PC-3 (cell line): ENCODE data around the gene TUBA4B. TPM values are rescaled to one million over a fixed set of nuclear protein-coding genes. Genes with fewer than 3 reads are reported as not detected.

Source experiments
- ATAC-seq: fragments of 200-7000 bp; cut with Tn5 transposase; 2 replicates; pipeline ENCODE4 v1.9.1; 2020; ENCODE audit warnings: mild to moderate bottlenecking, moderate library complexity
- BruUV-seq: library from RNA; stranded (reverse); fragments of 400-500 nt; replicated peaks from 2 replicates; lab custom pipeline; 2021; lab: Mats Ljungman, UMichigan
- CTCF ChIA-PET: fragments of 300-600 bp; sonication (Branson Sonifier 250); formaldehyde crosslinking; loops from one replicate; lab custom pipeline; 2022; ENCODE audit warnings: antibody characterized with exemption; lab: Charles Lee
- POLR2A ChIA-PET: fragments of 300-600 bp; sonication (Branson Sonifier 250); formaldehyde crosslinking; loops from one replicate; lab custom pipeline; 2022; ENCODE audit warnings: antibody characterized with exemption; ENCODE audit not compliant: unreplicated experiment; lab: Charles Lee
- DNase-seq: peaks from one replicate; pipeline ENCODE4 v3.0.0-alpha.2; 2015
- H2AFZ ChIP-seq: fragments of 300-600 bp; sonication (generic); 2 replicates; pipeline ENCODE4 v1.6.0; 2016; ENCODE audit warnings: antibody characterized with exemption, low read length
- H3F3A ChIP-seq: fragments of 300-600 bp; sonication (generic); one replicate; pipeline ENCODE4 v1.6.0; 2017; ENCODE audit warnings: antibody characterized with exemption, low read length, control low read depth, mild to moderate bottlenecking; ENCODE audit not compliant: unreplicated experiment
- H3K27ac ChIP-seq: fragments of 300-600 bp; sonication (generic); 2 replicates; pipeline ENCODE4 v1.5.1; 2016; ENCODE audit warnings: mild to moderate bottlenecking, low read length
- H3K27me3 ChIP-seq: fragments of 300-600 bp; sonication (generic); 2 replicates; pipeline ENCODE4 v1.6.1; 2016; ENCODE audit warnings: low read length, mixed read lengths
- H3K36me3 ChIP-seq: fragments of 300-600 bp; sonication (generic); 2 replicates; pipeline ENCODE4 v1.6.1; 2016; ENCODE audit warnings: low read depth, mixed run types, low read length, mixed read lengths
- H3K4me1 ChIP-seq: fragments of 300-600 bp; sonication (generic); 2 replicates; pipeline ENCODE4 v1.5.1; 2016; ENCODE audit warnings: low read length; ENCODE audit not compliant: insufficient read depth
- H3K4me2 ChIP-seq: fragments of 300-600 bp; sonication (generic); 2 replicates; pipeline ENCODE4 v1.6.0; 2016; ENCODE audit warnings: low read length
- H3K4me3 ChIP-seq: fragments of 300-600 bp; sonication (generic); 2 replicates; pipeline ENCODE4 v1.5.1; 2016; ENCODE audit warnings: mild to moderate bottlenecking, low read length, mixed read lengths
- H3K79me2 ChIP-seq: fragments of 300-600 bp; sonication (generic); 2 replicates; pipeline ENCODE4 v1.6.1; 2017; ENCODE audit warnings: low read length, mixed read lengths
- H3K9ac ChIP-seq: fragments of 300-600 bp; sonication (generic); 2 replicates; pipeline ENCODE4 v1.6.0; 2016; ENCODE audit warnings: mild to moderate bottlenecking, low read length
- H3K9me2 ChIP-seq: fragments of 300-600 bp; sonication (generic); replicated peaks from 2 replicates; pipeline ENCODE4 v1.6.1; 2016; ENCODE audit warnings: mixed run types, low read length, mixed read lengths
- H3K9me3 ChIP-seq: fragments of 300-600 bp; sonication (generic); 2 replicates; pipeline ENCODE4 v1.6.1; 2016; ENCODE audit warnings: low read length, mixed read lengths
- H4K20me1 ChIP-seq: fragments of 300-600 bp; sonication (generic); 2 replicates; pipeline ENCODE4 v1.6.1; 2016; ENCODE audit warnings: low read length, mixed read lengths
- CTCF ChIP-seq: fragments of 300-600 bp; sonication (generic); conservative IDR thresholded peaks from 2 replicates; pipeline ENCODE4 v1.5.1; 2017; ENCODE audit warnings: antibody characterized with exemption, low read depth, mild to moderate bottlenecking, low read length
- EZH2 ChIP-seq: fragments of 300-600 bp; sonication (generic); IDR thresholded peaks from one replicate; pipeline ENCODE4 v1.6.1; 2017; ENCODE audit warnings: antibody characterized with exemption, mild to moderate bottlenecking, low read length; ENCODE audit not compliant: unreplicated experiment
- EZH2phosphoT487 ChIP-seq: fragments of 300-600 bp; sonication (generic); IDR thresholded peaks from 2 replicates; pipeline ENCODE4 v1.6.1; 2018; ENCODE audit warnings: mild to moderate bottlenecking, antibody characterized with exemption, low read length, borderline replicate concordance
- intact Hi-C: fragments of 100-400 bp; cut with micrococcal nuclease; formaldehyde crosslinking; loops from 2 replicates; pipeline ENCODE4 v1.9.0; 2023
- total RNA-seq: library from RNA; depleted of rRNA; stranded (reverse); fragments of >200 nt; gene quantifications from 2 replicates; pipeline ENCODE4 v1.2.3, GENCODE V29; 2014

The TUBA4B gene
- total RNA-seq, 1 experiment from 2014 or later = not detected

DNA sequence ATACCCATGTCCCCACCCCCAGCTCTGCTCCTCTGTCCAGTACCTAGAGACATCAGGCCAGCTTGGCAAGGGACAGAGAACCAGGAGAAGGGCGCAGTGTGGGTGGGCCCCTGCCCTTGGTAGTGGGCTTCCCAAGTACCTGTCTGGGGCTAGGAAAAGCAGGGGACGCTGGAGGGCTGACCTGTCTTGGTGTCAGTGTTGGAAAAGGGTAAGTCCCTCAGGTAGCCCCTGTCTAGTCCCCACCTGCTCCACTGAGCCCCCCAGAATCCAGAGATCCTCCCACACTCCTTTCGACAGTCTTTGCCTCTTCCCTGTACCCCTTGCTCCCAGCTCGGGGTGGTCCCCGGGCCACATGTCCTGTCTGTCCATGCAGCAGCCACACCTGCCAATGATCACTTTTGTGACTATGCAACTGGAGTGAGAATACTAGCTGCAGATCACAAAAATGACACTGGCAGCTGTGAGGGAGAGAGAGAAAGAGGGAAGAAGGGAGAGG is 40.7 kb downstream of the TUBA4B start:
- intact Hi-C loops = loop anchor here (1.0 to 2.0 kb wide), 2 partner anchors 14 to 45 kb away; partner anchors contain the start of gene DNAJB2
- Histone ChIP-seq H3K27ac (no peak overlapping the region), H3K4me2 (peak overlapping the region; percentile 91), H2AFZ (peak overlapping the region; percentile 96; the same call in 1 of the 2 replicates), H4K20me1 (no peaks in the 10 kb centered on the region), H3K9ac (no peak overlapping the region), H3K79me2 (no peaks in the 10 kb centered on the region), H3K27me3 (no peaks in the 10 kb centered on the region), H3K9me2 (no peaks in the 10 kb centered on the region), H3K9me3 (no peaks in the 10 kb centered on the region), H3K4me3 (peak overlapping the region; percentile 72; the same call in 1 of the 2 replicates), H3F3A (no peaks in the 10 kb centered on the region), H3K4me1 (peaks cover 23% of the 10 kb centered on the region), H3K36me3 (no peaks in the 10 kb centered on the region)
- ChIA-PET CTCF (interaction anchor here (1.5 to 2.8 kb wide), 2 partner anchors 15 to 236 kb away, joined by 6 to 39 read pairs; partner anchors contain the start of gene DNAJB2), POLR2A (interaction anchor here (0.6 kb wide), 1 partner anchor 117 kb away, joined by 4 read pairs; the partner anchor contains the start of gene CNPPD1)
- no peak for ATAC-seq
- DNase-seq = no peak
- no peak for TF ChIP-seq EZH2
- TF ChIP-seq CTCF = no peak
- no peak for TF ChIP-seq EZH2phosphoT487
- BruUV-seq = TSS peak; percentile 35

DNA sequence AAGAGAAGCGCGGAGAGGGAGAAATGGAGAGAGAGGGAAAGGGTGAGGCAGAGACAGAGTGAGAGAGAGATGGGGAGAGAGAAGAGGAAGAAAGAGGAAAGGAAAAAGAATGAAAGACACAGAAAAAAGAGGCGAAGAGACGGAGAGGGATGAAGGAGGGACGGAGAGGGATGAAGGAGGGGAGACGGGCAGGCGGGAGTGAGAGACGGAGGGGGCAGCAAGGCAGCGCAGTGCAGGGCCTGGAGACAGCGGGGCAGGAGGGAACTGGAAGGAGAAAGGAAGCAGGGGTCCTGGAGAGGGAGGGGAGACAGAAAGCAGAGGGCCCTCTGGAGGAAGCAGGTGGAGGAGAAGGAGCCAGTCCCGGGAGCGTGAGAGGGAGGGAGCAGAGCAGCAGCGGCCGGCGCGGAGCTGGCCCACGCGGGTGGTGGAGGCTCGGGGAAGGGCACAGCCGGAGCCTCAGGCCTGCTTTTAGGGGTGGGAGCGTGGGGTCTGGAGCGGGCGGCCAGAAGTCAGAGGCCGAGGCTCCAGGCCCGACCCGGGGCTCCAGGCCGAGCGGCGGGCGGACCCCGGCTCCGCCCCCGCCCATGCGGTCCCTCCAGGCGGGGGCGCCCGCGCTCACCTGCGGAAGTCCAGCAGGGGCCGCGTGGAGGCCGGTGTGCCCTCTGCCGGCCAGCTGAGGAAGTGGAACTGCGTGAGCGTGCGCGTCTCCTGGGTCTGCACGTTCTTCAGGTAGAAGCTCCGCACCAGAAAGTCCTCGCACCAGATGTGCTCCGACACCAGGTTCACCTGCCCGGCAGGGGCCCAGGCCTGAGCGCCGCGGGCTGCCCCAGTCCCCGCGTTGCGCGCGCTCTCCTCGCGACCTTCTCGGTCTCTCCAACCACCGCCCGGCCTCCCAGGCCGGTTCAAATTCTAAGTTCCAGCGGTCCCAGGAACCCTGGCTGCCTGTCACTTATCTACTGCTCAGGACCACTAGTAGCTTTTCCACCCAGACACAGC is 41.6 kb downstream of the TUBA4B start:
- Histone ChIP-seq H3K4me2 (peak overlapping the region; percentile 91), H3K4me3 (peak overlapping the region; percentile 72), H3K9me2 (no peaks in the 10 kb centered on the region), H3K79me2 (no peaks in the 10 kb centered on the region), H2AFZ (peak overlapping the region; percentile 96), H4K20me1 (no peaks in the 10 kb centered on the region), H3F3A (no peaks in the 10 kb centered on the region), H3K9ac (peak overlapping the region; percentile 75), H3K27me3 (no peaks in the 10 kb centered on the region), H3K9me3 (no peaks in the 10 kb centered on the region), H3K4me1 (peaks cover 20% of the 10 kb centered on the region), H3K27ac (no peak overlapping the region), H3K36me3 (no peaks in the 10 kb centered on the region)
- ChIA-PET CTCF (interaction anchor here (0.5 to 2.8 kb wide), 15 partner anchors 15 to 528 kb away, joined by 3 to 39 read pairs (median 6); partner anchors contain the start of genes DNAJB2, DNPEP, GLB1L and STK16), POLR2A (interaction anchor here (0.8 to 1.2 kb wide), 3 partner anchors 16 to 65 kb away, joined by 3 to 5 read pairs (median 3); partner anchors contain the start of genes ANKZF1, ATG9A, DNAJB2 and TUBA4B)
- ATAC-seq = peak; percentile 81
- peak; percentile 93 for DNase-seq
- intact Hi-C loops = loop anchor here (1.0 to 5.0 kb wide), 5 partner anchors 15 to 134 kb away; partner anchors contain the start of genes ABCB6, CNPPD1, DNAJB2 and NHEJ1
- TF ChIP-seq EZH2phosphoT487 (no peak), CTCF (peak; percentile 95), EZH2 (no peak)
- no TSS peak for BruUV-seq
